ENCODE measurements around the gene DIAPH1.

Gene DIAPH1

GRCh38 chr5:141514330-141515133 is 104.3 kb downstream of the DIAPH1 start:
- Histone ChIP-seq H3K36me3 (replicated peaks; ENCODE audit: low read depth, low read length) (no peaks in the 10 kb centered on the region), H3K9me3 (ENCODE audit: insufficient read depth, low read length) (no peaks in the 10 kb centered on the region), H3K27ac (ENCODE audit: low read length) (no peak overlapping the region), H3K4me1 (ENCODE audit: low read length) (peaks cover 42% of the 10 kb centered on the region), H3K79me2 (ENCODE audit: low read length) (no peaks in the 10 kb centered on the region), H3K27me3 (ENCODE audit: low read depth, low read length) (no peaks in the 10 kb centered on the region), H4K20me1 (ENCODE audit: insufficient read depth, low read length) (no peaks in the 10 kb centered on the region), H2AFZ (ENCODE audit: low read depth, low read length) (no peak overlapping the region), H3K9ac (ENCODE audit: low read length) (no peak overlapping the region), H3K4me3 (ENCODE audit: low read length) (no peak overlapping the region), H3K4me2 (ENCODE audit: low read length) (no peak overlapping the region)
- TF ChIP-seq EZH2phosphoT487 (IDR thresholded peaks at IDR 0.05; ENCODE audit: low read depth) (no peak), CTCF (IDR thresholded peaks at IDR 0.05; ENCODE audit: low read depth, low read length) (no peak)

- Histone ChIP-seq H2AFZ (ENCODE audit: low read depth, low read length) (no peak overlapping the region), H3K4me3 (ENCODE audit: low read length) (no peak overlapping the region; the same call in 1 of the 2 replicates), H4K20me1 (ENCODE audit: insufficient read depth, low read length) (no peaks in the 10 kb centered on the region), H3K9me3 (ENCODE audit: insufficient read depth, low read length) (no peaks in the 10 kb centered on the region), H3K27me3 (ENCODE audit: low read depth, low read length) (no peaks in the 10 kb centered on the region), H3K9ac (ENCODE audit: low read length) (no peak overlapping the region), H3K36me3 (replicated peaks; ENCODE audit: low read depth, low read length) (no peaks in the 10 kb centered on the region), H3K4me2 (ENCODE audit: low read length) (peak overlapping the region; percentile 43), H3K79me2 (ENCODE audit: low read length) (no peaks in the 10 kb centered on the region), H3K27ac (ENCODE audit: low read length) (no peak overlapping the region), H3K4me1 (ENCODE audit: low read length) (peaks cover 49% of the 10 kb centered on the region)
- no peak for TF ChIP-seq EZH2phosphoT487 (IDR thresholded peaks at IDR 0.05; ENCODE audit: low read depth)
- TF ChIP-seq CTCF (IDR thresholded peaks at IDR 0.05; ENCODE audit: low read depth, low read length) = no peak
These were observed 105.0 kb downstream of the DIAPH1 start for GRCh38 chr5:141513627-141514329.

GRCh38 chr5:141512911-141513626 is 105.7 kb downstream of the DIAPH1 start:
- no peaks in the 10 kb centered on the region for H3K9me3 ChIP-seq (ENCODE audit: insufficient read depth, low read length)
- H3K9ac ChIP-seq (ENCODE audit: low read length) = no peak overlapping the region
- H2AFZ ChIP-seq (ENCODE audit: low read depth, low read length) = no peak overlapping the region
- peak overlapping the region; percentile 43; the same call in 1 of the 2 replicates for H3K4me2 ChIP-seq (ENCODE audit: low read length)
- H3K79me2 ChIP-seq (ENCODE audit: low read length) = no peaks in the 10 kb centered on the region
- H3K27ac ChIP-seq (ENCODE audit: low read length) = no peak overlapping the region
- TF ChIP-seq CTCF (IDR thresholded peaks at IDR 0.05; ENCODE audit: low read depth, low read length) (no peak), EZH2phosphoT487 (IDR thresholded peaks at IDR 0.05; ENCODE audit: low read depth) (no peak)
- peaks cover 52% of the 10 kb centered on the region for H3K4me1 ChIP-seq (ENCODE audit: low read length)
- H3K27me3 ChIP-seq (ENCODE audit: low read depth, low read length) = no peaks in the 10 kb centered on the region
- H3K4me3 ChIP-seq (ENCODE audit: low read length) = no peak overlapping the region
- no peaks in the 10 kb centered on the region for H4K20me1 ChIP-seq (ENCODE audit: insufficient read depth, low read length)
- H3K36me3 ChIP-seq (replicated peaks; ENCODE audit: low read depth, low read length) = no peaks in the 10 kb centered on the region

All from OCI-LY3 (cell line).